Measurements from ENCODE around the gene ZNF518B.

- TF ChIP-seq MAX (IDR thresholded peaks at IDR 0.05; ENCODE audit: insufficient read depth, insufficient read length) (no peak), CTCF (IDR thresholded peaks at IDR 0.05; ENCODE audit: extremely low read depth in 1 of 2, insufficient read depth in 1 of 2, low read depth in 1 of 2, low read length in 2 of 2) (no peak), JUN (IDR thresholded peaks at IDR 0.05; ENCODE audit: borderline replicate concordance, insufficient read depth, insufficient read length, low read depth) (no peak), POLR2A (IDR thresholded peaks at IDR 0.05; ENCODE audit: low read depth, low read length) (no peak), GATA2 (IDR thresholded peaks at IDR 0.05; ENCODE audit: insufficient read depth, insufficient read length, low read depth, low read length) (no peak), POLR2AphosphoS5 (IDR thresholded peaks at IDR 0.05; ENCODE audit: insufficient read depth, low read depth, low read length) (no peak), EZH2 (IDR thresholded peaks at IDR 0.05; ENCODE audit: borderline replicate concordance, low read depth, low read length, severe bottlenecking) (no peak), MYC (IDR thresholded peaks at IDR 0.05; ENCODE audit: low read depth, low read length) (no peak)
These were observed 951 bp upstream of the ZNF518B start for GRCh38 chr4:10458177-10458576.

Data from endothelial cell of umbilical vein (primary cell).